GM18498 (cell line): ENCODE results near the gene CPNE1.

Experiments
- ATAC-seq: cut with Tn5 transposase; IDR thresholded peaks from one replicate; pipeline ENCODE4 v1.9.1; 2021; ENCODE audit warnings: mild to moderate bottlenecking, moderate library complexity; ENCODE audit not compliant: unreplicated experiment

The CPNE1 gene

DNA sequence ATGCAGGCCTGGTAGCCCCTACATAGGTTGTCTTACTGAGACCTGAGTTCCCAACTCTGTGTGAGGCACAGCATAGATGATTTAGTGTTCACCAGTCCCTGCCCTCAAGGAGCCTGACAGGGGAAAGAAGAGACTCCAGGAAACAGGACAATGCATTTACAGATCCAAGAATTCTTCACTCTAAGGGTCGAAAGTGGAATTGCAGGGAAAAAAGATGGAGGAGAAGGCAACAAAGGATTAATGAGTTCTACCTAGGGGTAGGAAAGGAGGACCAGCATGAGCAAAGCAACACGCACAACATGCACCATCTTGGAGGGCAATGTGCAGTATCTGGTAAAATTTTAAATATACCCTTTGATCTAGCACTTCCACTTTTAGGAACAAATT, 43.1 kb downstream of the CPNE1 start:
- no peak for ATAC-seq

- ATAC-seq, result no peak
Measured at GRCh38 chr20:35620818-35621559, 43.7 kb downstream of the CPNE1 start.

- peak; percentile 37 for ATAC-seq
Measured at GRCh38 chr20:35619196-35620095, 45.3 kb downstream of the CPNE1 start.

- no peak for ATAC-seq
Measured at GRCh38 chr20:35618263-35619131, 46.2 kb downstream of the CPNE1 start.

- no peak for ATAC-seq
Measured at GRCh38 chr20:35617397-35618262, 47.1 kb downstream of the CPNE1 start.

DNA sequence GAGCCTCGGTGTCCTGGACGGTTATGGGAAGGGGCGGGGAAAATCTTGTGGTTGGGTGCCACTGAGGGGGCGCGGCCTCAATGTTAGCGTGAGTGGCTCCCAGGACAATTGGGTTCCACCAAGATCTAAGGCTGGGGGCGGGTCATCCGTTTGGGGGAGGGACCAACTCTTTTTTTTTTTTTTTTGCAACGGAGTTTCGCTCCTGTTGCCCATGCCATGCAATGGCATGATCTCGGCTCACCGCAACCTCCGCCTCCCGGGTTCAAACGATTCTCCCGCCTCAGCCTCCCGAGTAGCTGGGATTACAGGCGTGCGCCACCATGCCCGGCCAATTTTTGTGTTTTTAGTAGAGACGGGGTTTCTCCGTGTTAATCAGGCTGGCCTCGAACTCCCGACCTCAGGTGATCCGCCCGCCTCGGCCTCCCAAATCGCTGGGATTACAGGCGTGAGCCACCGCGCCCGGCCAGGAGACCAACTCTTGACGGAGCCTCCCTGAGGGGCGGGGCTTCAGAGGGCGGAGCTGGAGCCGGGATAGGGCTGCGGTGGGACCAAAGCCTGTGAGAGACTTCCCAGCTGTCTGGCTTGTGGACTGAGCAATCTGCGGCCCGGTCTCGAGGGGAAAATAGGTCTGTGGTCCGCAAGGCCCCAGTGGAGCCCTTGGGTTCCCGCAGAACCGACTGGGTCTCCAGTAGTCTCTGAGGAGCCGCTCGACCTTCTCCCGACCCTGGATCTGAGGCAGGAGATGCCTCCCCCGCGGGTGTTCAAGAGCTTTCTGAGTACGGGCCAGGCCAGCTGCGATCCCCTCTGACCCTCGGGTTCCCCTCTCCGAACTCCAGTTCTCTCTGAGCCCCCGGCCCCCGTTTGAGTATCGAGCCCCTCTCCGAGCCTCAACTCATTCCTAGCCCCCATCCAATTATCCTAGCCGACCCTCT, 48.0 kb downstream of the CPNE1 start:
- no peak for ATAC-seq

DNA sequence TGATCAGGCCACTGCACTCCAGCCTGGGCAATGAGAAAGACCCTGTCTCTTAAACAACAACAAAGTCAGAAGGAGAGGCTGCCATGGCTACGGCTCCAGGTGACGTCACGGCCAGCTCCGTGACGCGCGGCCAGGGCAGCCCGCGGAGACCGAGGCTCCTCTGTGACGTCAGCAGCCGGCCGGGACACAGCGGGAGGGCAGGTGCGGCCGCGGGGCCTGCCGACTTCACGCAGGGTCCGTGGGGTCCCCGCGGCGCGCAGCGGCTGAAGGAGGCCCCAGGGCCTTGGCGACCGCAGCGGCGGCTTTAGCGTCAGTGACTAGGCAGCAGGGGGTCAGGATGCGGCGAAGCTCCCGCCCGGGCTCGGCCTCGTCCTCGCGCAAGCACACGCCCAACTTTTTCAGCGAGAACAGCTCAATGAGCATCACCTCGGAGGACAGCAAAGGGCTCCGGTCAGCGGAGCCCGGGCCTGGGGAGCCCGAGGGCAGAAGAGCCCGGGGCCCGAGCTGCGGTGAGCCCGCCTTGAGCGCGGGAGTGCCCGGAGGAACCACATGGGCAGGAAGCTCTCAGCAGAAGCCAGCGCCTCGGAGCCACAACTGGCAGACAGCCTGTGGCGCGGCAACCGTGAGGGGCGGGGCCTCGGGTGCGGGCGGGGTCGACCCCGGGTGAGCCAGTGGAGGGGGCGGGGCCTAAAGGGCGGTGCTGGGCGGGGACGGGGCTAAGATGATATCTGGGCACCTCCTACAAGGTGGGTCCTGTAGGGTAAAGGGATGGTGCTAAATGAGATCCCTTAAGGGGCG, 48.8 kb downstream of the CPNE1 start, which contains the start of gene SPAG4:
TSS of gene SPAG4 (plus strand) at position 163 of the 798 bp plus-strand sequence. CDS start at position 338, 175 bp downstream.
- peak; percentile 77 for ATAC-seq

GRCh38 chr20:35611482-35611881, 53.2 kb downstream of the CPNE1 start:
- ATAC-seq, result no peak

DNA sequence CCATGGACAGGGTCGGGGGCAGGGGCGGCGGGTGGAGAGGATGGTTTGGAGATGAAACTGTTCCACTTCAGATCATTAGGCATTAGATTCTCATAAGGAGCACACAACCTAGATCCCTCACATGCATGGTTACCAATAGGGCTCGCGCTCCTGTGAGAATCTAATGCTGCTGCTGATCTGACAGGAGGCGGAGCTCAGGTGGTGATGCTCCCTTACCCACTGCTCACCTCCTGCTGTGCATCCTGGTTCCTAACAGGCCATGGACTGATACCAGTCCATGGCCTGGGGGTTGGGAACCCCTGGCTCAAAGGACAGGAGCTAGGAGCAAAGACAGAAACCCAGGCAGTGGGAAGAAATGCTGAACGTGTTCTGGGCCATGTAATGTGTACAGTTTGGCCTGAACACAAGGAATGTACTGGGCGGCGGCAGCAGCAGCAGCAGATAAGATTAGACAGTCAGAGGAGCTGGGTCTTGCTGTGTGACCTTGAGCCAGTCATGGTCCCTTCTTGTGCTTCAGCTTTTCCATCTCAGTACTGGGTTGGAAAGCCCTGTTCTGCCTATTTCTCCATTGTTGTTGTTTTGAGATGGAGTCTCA, 53.8 kb downstream of the CPNE1 start:
- no peak for ATAC-seq

GRCh38 chr20:35607003-35607735, 57.5 kb downstream of the CPNE1 start:
- ATAC-seq, result no peak

GRCh38 chr20:35606127-35606526, 58.6 kb downstream of the CPNE1 start:
- no peak for ATAC-seq

GRCh38 chr20:35604449-35604747, 60.3 kb downstream of the CPNE1 start:
- ATAC-seq, result no peak

DNA sequence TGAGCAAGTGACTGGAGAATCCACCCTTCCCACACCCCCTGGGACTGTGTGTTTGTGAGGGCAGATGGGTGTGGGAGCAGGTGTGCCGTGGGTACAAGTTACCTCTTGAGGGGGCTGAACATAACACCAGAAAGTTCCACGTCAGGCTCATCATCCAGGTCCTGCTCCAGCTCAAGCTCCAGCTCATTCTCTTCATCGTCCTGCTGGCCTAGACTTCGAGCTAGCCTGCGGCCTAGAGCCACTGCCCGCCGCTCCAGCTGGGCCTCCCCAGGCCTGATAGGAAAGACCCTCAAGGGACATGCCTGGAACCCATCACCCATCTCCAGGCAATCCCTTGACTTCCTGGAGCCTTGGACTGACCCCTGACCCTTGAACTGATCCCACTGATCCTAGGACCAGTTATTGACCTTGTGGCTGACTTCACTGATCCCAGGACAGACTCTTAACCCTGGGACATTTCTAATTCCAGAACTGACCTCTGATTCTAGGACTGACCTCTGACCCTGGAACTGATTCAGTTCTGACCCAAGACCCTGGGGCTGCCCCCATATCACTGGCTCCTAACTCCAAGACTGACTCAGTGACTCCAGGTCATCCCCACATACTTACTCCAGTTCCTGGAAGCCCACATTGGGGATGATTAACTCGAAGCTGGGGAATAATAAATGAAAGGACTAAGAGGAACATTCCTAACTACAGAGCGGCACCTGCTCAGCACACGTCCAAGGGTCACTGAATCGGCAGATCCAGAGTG, 60.8 kb downstream of the CPNE1 start:
- ATAC-seq, result no peak

GRCh38 chr20:35602851-35603495, 61.7 kb downstream of the CPNE1 start:
- ATAC-seq, result no peak

- no peak for ATAC-seq
Measured at GRCh38 chr20:35601990-35602389, 62.7 kb downstream of the CPNE1 start.
